NCI-H774 (cell line): ENCODE data around the gene UGP2.
"Not testable (repeated sequence)": the region's sequence is repeated elsewhere in the genome, so short reads cannot be mapped to it uniquely, and the experiment has no call there.

Experiments used
- DNase-seq: peaks from one replicate; lab custom pipeline; 2025; lab: John Stamatoyannopoulos, UW

UGP2 gene

GRCh38 chr2:63841254-63842022 is at the start of gene UGP2:
UGP2 (plus strand) TSS chr2:63841896; CDS start chr2:63842186, 290 bp downstream.
- peak; percentile 87 for DNase-seq

DNA sequence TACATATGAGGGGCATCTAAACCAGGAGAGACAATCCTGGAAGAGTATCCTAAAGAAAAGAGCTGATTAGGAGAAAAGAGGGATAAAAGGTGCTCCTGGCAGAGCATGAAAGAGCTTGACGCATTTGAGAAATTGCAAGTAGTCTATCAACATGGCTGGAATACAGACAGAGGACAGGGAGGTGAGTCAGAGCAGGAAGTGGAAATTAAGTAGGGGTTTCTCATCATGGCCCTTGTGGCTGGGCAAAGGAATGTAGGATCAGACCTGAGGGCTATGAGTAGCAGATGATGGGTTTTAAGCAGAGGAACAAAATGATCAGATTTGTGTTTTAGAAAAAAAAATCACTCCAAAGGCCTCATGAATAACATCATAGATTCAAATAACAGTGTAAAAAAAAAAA is 49.2 kb upstream of the UGP2 start:
- DNase-seq = no peak

DNA sequence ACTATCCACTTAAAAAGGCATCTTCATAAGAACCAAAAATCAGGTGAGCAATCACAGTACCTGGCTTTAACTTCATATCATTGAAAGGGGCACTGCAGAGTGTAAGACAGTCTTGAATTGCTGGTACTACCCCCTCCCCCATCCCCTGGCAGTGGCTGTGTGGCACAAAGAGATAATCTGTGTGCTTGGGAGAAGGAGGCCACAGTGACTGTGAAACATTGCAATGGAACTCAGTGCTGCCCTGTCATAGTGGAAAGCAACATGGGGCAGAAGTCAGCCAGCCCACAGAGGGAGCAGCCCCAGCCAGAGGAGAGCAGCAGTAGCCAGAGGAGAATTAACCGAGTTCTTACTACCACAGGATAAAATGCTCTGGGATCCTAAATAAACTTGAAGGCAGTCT is 45.3 kb upstream of the UGP2 start:
- no peak for DNase-seq

DNA sequence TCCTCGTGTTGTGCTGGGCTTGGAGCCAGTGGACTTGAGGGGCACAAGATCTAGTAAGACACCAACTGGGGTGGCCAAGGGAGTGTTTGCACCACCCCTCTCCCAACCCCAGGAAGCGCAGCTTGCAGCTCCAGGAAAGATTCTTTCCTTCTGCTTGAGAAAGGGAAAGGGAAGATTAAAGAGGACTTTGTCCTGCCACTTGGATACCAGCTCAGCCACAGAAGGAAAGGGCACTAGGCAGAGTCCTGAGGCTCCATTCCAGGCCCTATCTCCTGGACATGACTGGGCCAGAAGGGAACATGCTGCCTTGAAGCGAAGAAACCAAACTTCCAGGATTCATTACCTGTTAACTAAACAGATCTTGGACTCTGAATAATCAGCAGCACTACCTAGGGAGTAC is 44.9 kb upstream of the UGP2 start:
- DNase-seq = no peak

DNA sequence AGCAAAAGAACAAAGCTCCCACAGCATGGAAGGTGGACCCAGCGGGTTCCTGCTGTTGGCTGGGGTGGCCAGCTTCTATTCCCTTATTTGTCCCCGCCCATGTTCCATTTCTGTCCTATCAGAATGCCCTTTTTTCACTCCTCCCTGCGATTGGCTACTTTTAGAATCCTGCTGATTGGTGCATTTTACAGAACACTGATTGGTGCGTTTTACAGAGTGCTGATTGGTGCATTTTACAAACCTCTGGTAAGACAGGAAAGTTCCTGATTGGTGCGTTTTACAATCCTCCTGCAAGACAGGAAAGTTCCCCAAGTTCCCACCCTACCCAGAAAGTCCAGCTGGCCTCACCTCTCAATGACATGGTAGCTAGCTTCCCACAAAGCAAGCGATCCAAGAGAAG is 40.2 kb upstream of the UGP2 start:
- no peak for DNase-seq

DNA sequence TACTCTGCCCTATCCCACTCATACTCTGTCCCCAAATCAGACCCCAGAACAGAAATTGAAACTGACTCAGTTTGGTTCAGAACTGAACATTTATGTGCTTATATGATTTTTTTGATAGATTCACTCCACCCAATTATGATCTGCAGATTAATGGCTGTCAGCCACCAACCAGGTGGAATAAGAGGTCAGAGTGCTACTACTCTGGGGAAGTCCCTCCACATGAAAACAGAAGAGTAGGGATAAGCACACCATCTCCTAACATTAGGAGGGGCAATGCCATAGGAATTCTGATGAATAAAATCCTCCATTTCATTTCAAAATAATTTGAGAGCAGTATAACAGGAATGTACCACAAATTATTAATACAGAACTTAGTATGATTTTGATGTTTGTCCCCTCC is 36.3 kb upstream of the UGP2 start:
- no peak for DNase-seq

GRCh38 chr2:63808036-63808435 is 33.7 kb upstream of the UGP2 start:
- DNase-seq = not testable (repeated sequence)

- not testable (repeated sequence) for DNase-seq
Measured at GRCh38 chr2:63808911-63809310, 32.8 kb upstream of the UGP2 start.

DNA sequence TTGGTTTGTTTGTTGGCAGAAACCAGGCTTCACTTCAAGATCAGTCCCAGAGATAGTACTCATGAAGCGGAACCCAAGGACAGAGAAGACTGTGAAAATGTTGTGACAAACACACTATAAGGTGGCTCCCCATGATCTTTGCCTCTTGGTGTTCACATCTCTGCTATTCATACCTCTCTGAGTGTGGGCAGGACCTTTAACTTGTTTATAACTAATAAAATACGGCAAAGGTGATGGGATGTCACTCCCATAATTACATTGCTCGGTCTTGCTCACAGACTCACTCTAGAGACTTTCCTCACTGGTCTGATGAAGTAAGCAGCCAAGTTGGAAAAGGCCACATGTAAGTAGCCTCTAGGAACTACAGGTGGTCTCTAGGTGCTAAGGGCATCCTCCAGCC is 30.6 kb upstream of the UGP2 start:
- DNase-seq = no peak

GRCh38 chr2:63811870-63812269 is 29.8 kb upstream of the UGP2 start:
- not testable (repeated sequence) for DNase-seq

GRCh38 chr2:63814114-63814513 is 27.6 kb upstream of the UGP2 start:
- no peak for DNase-seq

- no peak for DNase-seq
Measured at GRCh38 chr2:63817382-63817781, 24.3 kb upstream of the UGP2 start.

GRCh38 chr2:63818271-63818670 is 23.4 kb upstream of the UGP2 start:
- no peak for DNase-seq

DNA sequence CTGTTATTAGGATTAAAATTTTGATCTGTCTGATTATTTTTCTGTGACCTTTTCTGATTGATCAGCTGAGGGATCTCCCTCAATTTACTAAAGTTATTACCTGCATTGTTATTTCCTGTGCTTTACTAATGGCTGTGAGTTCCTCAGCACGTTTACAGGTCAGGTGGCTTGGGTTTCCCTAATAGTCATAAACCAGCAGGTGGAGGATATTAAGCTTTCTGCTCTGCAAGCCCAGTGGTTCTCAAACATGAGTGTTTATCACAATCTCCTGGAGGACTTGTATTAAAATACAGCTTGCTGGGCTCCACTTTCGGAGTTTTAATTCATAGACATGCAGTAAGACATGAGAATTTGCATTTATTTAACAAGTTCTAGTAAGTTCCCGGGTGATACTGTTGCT is 22.4 kb upstream of the UGP2 start:
- peak; percentile 24 for DNase-seq

DNA sequence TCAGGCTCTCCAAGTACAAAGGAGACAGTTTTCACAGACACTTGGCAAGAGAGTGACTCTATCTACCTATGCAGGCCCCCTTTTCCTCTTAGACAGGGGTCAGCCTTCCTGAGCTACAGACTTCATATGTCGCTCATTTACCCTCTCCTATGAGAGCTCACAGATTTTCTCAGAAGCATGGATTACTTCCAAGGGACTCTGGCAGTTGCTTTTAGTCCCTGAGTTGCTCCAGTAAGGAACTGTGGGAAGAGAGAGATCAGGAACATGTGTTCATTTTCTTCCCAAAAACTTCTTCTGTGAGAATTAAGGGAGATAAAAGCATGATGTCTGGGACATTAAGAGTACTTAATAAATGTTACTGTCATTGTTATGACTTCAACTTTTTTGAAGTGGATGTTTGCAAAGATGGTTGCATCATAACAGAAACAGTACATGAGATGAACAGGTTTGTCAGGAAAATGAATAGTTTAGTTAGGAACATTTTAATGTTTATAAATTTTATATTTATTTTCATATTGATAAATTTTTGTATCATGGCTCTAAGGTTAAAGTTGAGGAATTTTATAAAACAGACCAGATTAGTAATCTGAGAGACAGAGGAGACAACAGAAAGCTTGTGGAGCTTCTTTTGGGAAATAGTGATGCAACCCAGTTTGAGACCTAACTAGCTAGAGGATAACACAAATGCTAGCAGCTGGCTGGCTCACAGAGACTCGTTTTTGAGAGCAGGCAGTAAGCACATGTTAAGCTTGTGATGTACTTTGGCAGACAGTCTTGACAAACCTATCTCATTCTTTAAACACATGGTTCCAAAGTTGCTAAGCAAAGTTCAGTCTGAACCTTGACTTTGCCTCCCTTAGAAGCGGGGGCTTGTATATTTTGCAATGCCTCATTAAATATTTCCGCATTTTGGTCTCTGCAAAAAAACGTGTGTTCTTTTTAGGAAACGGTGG is 21.7 kb upstream of the UGP2 start:
- DNase-seq = no peak

GRCh38 chr2:63820969-63821368 is 20.7 kb upstream of the UGP2 start:
- DNase-seq = no peak

GRCh38 chr2:63821396-63821795 is 20.3 kb upstream of the UGP2 start:
- no peak for DNase-seq

GRCh38 chr2:63822478-63822877 is 19.2 kb upstream of the UGP2 start:
- no peak for DNase-seq

GRCh38 chr2:63827749-63828148 is 13.9 kb upstream of the UGP2 start:
- DNase-seq = no peak

- DNase-seq = no peak
Measured at GRCh38 chr2:63831176-63831575, 10.5 kb upstream of the UGP2 start.

- no peak for DNase-seq
Measured at GRCh38 chr2:63834401-63834800, 7.3 kb upstream of the UGP2 start.

DNA sequence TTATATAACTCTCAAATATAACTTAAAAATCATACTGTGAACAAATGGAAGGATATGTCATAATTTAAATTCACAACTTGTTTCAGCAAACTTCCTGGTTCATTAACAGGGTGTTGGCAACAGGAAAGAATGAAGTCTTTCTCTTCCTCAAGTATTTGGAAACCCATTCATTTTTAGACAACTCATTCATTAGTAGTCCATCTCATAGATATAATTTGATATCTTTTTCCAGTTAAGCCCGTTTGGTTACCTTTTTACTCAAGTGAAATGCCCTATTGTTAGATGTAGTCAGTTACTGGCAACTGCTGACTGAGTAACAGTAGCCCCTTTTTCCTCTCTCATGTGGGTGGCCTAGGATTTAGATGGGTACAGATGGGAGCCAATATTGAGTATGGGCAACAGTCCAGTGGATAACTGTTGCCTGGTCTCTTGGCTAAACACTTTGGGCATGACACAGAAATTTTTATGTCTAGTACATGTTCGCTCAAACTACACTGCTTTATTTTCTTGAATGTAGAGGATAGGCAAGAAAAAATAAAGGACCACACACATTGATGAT is 4.6 kb upstream of the UGP2 start:
- DNase-seq = no peak
